GM18526 (cell line): ENCODE data around the gene TCEANC2.

ENCODE experiments used
- POLR2A ChIP-seq: IDR thresholded peaks from 3 replicates; pipeline ENCODE4 v1.6.1; 2011; ENCODE audit not compliant: insufficient read length; ENCODE audit errors: extremely low read depth

The TCEANC2 gene

GRCh38 chr1:54135436-54136120 lies 82.2 kb downstream of the TCEANC2 start:
- TF ChIP-seq POLR2A, result no peak

- no peak for TF ChIP-seq POLR2A
Observed at GRCh38 chr1:54136269-54136896, 83.0 kb downstream of the TCEANC2 start.

GRCh38 chr1:54136963-54137533 lies 83.6 kb downstream of the TCEANC2 start:
- TF ChIP-seq POLR2A, result no peak

- TF ChIP-seq POLR2A, result no peak
Observed at GRCh38 chr1:54137534-54138061, 84.2 kb downstream of the TCEANC2 start.

DNA sequence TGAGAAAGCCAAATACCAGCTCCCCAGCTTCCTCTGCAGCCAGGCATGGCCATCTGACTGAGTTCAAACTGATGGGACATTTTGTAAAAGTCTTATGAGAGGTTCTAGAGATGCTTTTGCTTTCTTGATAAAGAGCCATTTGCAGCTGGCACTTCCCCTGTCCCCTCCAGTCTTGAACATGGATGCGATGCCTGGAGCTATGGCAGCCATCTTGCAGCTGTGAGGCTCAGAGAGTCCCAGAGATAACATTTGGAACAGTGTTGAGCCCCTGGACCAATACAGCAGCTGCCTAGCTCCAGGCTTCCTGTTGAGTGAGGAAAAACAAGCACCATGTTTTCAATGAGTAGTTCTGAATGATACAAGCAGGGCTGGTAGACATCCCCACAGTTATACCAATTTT lies 85.6 kb downstream of the TCEANC2 start:
- TF ChIP-seq POLR2A, result no peak

GRCh38 chr1:54139711-54140110 lies 86.3 kb downstream of the TCEANC2 start:
- TF ChIP-seq POLR2A, result no peak

- no peak for TF ChIP-seq POLR2A
Observed at GRCh38 chr1:54142146-54142900, 88.9 kb downstream of the TCEANC2 start.

- TF ChIP-seq POLR2A, result no peak
Observed at GRCh38 chr1:54144366-54144765, 91.0 kb downstream of the TCEANC2 start.

- TF ChIP-seq POLR2A, result no peak
Observed at GRCh38 chr1:54149734-54150133, 96.3 kb downstream of the TCEANC2 start.

GRCh38 chr1:54151013-54151412 lies 97.6 kb downstream of the TCEANC2 start:
- TF ChIP-seq POLR2A, result no peak

GRCh38 chr1:54152696-54153095 lies 99.3 kb downstream of the TCEANC2 start, which contains the start of gene CDCP2:
CDCP2 (minus strand) TSS chr1:54153000; CDS start chr1:54152922, 78 bp downstream.
- no peak for TF ChIP-seq POLR2A

DNA sequence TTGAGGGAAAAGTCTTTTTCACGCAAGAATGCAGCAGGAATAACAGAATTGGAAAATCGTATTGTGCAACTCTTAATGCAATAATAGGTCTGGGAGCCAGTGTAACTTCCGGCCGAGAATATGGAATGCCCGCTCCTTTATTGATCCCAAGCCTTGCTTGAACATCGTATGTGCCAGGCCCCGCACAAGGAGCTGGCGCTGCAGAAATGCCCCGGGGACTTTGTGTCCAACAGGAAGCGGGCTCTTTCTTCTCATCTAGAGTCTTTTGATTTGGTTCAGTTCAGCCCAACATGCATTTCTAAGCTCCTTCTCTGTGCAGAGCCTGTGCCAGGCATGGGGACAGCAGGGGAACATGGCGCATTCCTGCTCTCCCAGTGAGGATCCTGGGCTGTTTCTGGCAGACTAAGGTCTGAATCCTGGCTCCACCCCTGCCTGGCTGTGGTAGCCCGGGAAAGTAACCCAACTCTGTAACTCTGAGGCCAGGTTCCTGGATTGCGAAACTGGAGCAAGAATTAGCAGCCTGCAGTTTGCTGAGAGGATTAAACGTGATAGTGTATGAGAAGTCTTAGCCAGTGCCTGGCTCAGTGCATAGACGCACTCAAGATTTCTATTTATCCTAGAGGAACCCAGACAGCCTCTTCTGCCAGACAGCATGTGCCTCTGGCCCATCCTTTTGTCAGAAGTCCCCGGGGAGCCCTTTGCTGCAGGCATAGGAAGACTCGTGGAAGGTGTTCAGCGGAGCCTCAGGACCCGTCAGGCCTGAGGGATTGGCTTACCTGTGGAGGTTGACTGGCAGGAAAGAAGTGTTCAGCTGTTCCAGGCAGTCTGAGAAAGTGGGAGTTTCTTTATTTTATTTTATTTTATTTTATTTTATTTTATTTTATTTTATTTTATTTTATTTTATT lies 100.4 kb downstream of the TCEANC2 start:
- TF ChIP-seq POLR2A, result no peak
